Right lobe of liver (tissue), 4 donors: ENCODE measurements around the gene LRWD1.
"Not testable (repeated sequence)": the region's sequence is repeated elsewhere in the genome, so short reads cannot be mapped to it uniquely, and the experiment has no call there.

Experiments
- POLR2A ChIP-seq: fragments of 450-650 bp; IDR thresholded peaks from one replicate; pipeline ENCODE4 v1.6.1; 2017; ENCODE audit warnings: antibody characterized with exemption, mild to moderate bottlenecking
- TF ChIP-seq, protein P1 (sequence below), 4 donors: fragments of 200-600 bp in 3 of 4; fragments of 450-650 bp in 1 of 4; IDR thresholded peaks; one replicate each; pipeline versions ENCODE4 v1.5.1 to v1.8.0; 2016 to 2022; ENCODE audit warnings: antibody characterized with exemption in 4 of 4, mild to moderate bottlenecking in 2 of 4
- donor health status: DM: no; HTN: no; CAD: no.
- donor health status: DM: no; HTN: no; CAD: no.
- donor health status: DM: no; HTN: yes; CAD: no.

DNA sequence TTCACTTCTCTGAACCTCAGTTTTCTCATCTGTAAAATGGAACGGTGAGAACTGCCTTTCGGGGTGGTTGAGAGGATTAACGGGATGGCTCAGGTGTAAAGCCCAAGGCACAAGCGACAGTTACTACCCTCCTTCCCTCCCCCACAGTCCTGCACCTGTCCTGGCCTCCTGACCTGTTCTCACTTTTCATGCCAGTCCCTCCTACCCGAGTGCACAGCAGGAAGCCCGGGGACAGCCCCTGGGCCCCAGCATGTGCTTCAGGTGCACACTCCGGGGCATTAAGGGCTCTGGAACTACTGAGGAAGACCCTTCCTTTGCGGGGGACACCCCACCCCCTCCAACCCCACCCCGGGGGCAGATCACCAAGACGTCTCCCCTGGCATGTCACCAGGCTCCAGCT, 52.2 kb downstream of the LRWD1 start:
- not testable (repeated sequence) for TF ChIP-seq POLR2A
- TF ChIP-seq, protein P1, sequence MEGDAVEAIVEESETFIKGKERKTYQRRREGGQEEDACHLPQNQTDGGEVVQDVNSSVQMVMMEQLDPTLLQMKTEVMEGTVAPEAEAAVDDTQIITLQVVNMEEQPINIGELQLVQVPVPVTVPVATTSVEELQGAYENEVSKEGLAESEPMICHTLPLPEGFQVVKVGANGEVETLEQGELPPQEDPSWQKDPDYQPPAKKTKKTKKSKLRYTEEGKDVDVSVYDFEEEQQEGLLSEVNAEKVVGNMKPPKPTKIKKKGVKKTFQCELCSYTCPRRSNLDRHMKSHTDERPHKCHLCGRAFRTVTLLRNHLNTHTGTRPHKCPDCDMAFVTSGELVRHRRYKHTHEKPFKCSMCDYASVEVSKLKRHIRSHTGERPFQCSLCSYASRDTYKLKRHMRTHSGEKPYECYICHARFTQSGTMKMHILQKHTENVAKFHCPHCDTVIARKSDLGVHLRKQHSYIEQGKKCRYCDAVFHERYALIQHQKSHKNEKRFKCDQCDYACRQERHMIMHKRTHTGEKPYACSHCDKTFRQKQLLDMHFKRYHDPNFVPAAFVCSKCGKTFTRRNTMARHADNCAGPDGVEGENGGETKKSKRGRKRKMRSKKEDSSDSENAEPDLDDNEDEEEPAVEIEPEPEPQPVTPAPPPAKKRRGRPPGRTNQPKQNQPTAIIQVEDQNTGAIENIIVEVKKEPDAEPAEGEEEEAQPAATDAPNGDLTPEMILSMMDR (IDR thresholded peaks at IDR 0.05), result not testable (repeated sequence)
